Type B pancreatic cell (in vitro differentiated cells): ENCODE data around the gene NCAPH2. TPM values are rescaled to one million over a fixed set of nuclear protein-coding genes. Genes with fewer than 3 reads are reported as not detected.

Experiments
- DNase-seq: peaks from one replicate; pipeline ENCODE4 v3.0.0; 2021; ENCODE audit warnings: mixed read lengths; ENCODE audit not compliant: unreplicated experiment; ENCODE audit errors: extremely low spot score
- H3K27ac Mint-ChIP-seq: 2 replicates; pipeline ENCODE4 v1.8.0; 2021; ENCODE audit warnings: mild to moderate bottlenecking, mixed read lengths
- H3K27me3 Mint-ChIP-seq: 2 replicates; pipeline ENCODE4 v1.8.0; 2021; ENCODE audit warnings: mixed read lengths
- H3K36me3 Mint-ChIP-seq: 2 replicates; pipeline ENCODE4 v1.8.0; 2021; ENCODE audit warnings: mixed read lengths
- H3K4me1 Mint-ChIP-seq: one replicate; pipeline ENCODE4 v1.8.0; 2021; ENCODE audit warnings: mixed read lengths; ENCODE audit not compliant: unreplicated experiment
- H3K4me3 Mint-ChIP-seq: 2 replicates; pipeline ENCODE4 v1.8.0; 2021; ENCODE audit warnings: mild to moderate bottlenecking, mixed read lengths
- H3K9me3 Mint-ChIP-seq: 2 replicates; pipeline ENCODE4 v1.8.0; 2021; ENCODE audit warnings: mixed read lengths
- CTCF ChIP-seq: fragments of 200-600 bp; sonication (generic); conservative IDR thresholded peaks from 2 replicates; pipeline ENCODE4 v1.5.0; 2021; ENCODE audit warnings: antibody characterized with exemption, mild to moderate bottlenecking
- total RNA-seq: library from RNA; stranded (reverse); gene quantifications from 2 replicates; pipeline ENCODE4 v1.2.1, GENCODE V29; 2021; ENCODE audit warnings: low replicate concordance

The NCAPH2 gene
- total RNA-seq, 1 donor from 2014 or later: 75.2 TPM

DNA sequence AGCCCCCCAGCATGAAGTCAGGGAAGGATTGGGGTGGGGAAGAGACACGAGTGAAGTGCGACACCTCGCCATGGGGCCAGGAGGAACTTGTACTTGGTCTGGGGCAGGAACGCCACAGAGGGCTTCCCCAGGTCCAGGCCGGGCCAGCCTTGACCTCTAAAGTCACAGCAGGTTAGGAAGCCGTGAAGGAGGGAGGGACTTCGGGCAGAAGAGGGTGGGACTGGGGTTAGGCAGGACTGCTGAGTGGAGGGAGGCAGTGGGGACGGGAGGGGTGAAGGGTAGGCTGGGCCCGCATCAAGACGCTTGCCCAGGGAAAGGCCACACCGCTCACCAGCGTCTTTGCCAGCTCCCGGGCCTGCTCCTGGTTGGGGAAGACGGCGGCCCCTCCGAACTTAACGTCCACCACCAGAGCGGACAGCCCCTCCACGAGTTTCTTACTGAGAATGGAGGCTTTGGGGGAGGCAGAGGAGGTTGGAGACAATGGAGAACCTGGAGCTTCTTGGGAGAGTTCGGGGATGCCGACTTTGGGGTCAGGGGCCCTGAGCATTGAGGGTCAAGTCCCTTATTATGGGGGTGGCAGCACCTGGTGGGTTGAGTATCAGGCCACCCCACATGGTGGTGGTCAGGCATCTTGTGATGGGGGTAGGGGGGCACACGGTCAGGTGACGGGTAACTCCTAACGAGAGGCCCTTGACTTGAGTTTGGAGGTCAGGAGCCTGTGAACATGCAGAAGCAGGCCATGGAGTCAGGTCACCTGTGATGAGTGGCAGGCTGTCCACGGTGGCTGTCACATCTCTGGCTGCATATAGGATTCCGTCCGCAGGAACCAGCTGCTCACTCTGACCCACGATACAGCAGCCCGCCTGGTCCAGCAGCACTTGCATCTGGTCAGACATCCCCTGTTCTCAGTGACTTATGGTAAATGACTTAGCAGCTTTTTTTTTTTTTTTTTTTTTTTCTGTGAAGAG, 19.1 kb downstream of the NCAPH2 start:
- no peak for TF ChIP-seq CTCF
- Mint-ChIP-seq H3K4me1 (peaks cover 6% of the 10 kb centered on the region), H3K27ac (peak overlapping the region; percentile 75), H3K4me3 (peak overlapping the region; percentile 74), H3K9me3 (no peaks in the 10 kb centered on the region), H3K27me3 (peaks cover 29% of the 10 kb centered on the region), H3K36me3 (peaks cover 4% of the 10 kb centered on the region)
- no peak for DNase-seq

DNA sequence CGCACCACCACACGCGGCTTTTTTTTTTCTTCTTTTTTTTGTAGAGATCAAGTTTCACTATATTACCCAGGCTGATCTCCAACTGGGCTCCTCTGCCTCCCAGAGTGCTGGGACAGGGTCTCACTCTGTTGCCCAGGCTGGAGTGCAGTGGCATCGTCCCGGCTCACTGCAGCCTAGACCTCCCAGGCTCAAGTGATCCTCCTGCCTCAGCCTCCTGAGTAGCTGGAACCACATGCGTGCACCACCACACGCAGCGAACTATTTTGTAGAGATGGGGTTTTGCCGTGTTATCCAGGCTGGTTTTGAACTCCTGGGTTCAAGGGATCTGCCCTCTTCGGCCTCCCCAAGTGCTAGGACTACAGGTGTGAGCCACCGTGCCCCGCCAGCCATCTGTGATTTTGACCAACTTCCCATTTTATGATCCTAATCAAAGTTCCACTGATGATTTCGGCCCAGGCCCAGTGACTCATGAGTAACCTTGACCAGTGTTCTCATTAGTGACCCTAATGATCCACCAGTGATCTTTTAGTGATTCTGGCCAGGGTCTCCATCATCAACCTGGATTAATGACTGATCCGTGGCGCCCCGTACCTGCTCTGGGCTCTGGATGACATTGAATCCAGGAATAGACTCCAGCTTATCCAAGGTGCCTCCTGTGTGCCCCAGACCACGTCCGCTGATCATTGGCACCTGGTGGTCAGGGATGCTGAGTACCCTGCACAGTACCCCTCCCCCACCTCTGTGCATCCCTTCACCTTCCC, 20.1 kb downstream of the NCAPH2 start:
- peaks cover 38% of the 10 kb centered on the region for H3K27me3 Mint-ChIP-seq
- DNase-seq: no peak
- TF ChIP-seq CTCF: no peak
- H3K4me1 Mint-ChIP-seq: peaks cover 8% of the 10 kb centered on the region
- H3K9me3 Mint-ChIP-seq: no peaks in the 10 kb centered on the region
- peak overlapping the region; percentile 75 for H3K27ac Mint-ChIP-seq
- peaks cover 4% of the 10 kb centered on the region for H3K36me3 Mint-ChIP-seq
- H3K4me3 Mint-ChIP-seq: peak overlapping the region; percentile 74

DNA sequence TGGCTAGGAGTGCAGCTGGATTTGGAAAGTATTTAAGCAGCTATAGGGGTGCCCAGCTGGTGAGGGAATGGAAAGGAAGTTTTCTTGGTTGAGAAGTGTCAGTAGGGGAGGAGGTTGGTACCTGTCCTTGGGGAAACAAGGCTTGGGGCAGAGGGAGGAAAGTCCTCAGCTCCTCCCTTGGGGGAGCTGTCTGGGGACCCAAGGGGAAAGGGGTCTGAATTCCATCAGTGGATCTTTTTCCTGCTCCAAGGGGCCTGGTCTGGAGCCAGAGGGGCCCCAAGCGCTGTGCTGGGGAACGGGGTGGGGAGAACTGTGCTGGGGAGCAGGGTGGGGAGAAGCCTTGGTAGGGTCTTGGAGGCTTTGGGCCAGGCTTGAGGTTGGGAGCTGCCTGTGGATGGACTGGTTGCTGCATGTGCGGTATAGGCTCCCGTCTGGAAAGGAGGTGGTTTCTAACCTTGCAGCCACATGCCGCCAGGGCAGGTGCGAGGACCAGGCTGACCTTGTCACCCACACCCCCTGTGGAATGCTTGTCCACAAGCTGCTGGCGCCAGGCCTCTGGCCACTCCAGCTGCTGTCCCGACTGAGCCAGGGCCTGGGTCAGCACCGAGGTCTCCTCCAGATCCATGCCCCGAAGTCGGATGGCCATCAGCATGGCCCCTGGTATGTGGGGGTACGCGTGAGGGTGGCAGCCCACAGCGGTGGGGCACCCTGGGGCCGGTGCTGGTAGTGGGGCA, 20.8 kb downstream of the NCAPH2 start:
- no peak for TF ChIP-seq CTCF
- Mint-ChIP-seq H3K4me3 (peak overlapping the region; percentile 74), H3K4me1 (peaks cover 15% of the 10 kb centered on the region), H3K36me3 (peaks cover 4% of the 10 kb centered on the region), H3K27ac (peak overlapping the region; percentile 75), H3K9me3 (no peaks in the 10 kb centered on the region), H3K27me3 (peaks cover 46% of the 10 kb centered on the region)
- DNase-seq: no peak

DNA sequence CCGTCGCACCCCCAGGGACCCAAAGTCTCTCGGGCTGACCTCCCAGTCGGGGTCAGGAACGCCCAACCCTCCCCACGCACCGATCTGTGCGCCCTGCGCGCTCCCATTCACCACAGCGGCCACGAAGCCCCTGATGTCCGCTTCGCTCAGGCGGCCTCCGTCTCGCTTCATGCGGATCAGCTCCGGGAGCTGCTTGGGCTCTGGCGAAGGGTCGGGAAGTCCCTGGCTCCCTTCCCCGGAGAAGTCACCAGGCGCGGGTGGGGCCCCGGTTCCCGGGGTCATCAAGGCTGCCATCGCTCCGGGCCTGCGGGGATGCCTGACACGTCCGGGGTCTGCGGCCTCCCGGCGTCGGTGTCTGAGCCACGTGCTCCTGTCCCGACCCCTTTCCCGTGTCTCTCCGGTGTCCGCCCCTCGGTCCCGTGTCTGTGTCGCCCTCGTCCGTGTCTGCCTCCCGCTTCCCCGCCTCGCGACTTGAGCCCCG, 21.4 kb downstream of the NCAPH2 start:
- no peak overlapping the region for H3K4me3 Mint-ChIP-seq
- H3K27ac Mint-ChIP-seq: no peak overlapping the region
- H3K36me3 Mint-ChIP-seq: peaks cover 2% of the 10 kb centered on the region
- no peak for TF ChIP-seq CTCF
- DNase-seq: no peak
- no peaks in the 10 kb centered on the region for H3K9me3 Mint-ChIP-seq
- peaks cover 19% of the 10 kb centered on the region for H3K4me1 Mint-ChIP-seq
- H3K27me3 Mint-ChIP-seq: peaks cover 52% of the 10 kb centered on the region

GRCh38 chr22:50529897-50530579, 22.0 kb downstream of the NCAPH2 start, which contains the start of gene TYMP:
Gene TYMP, minus strand, starts transcription at chr22:50530012. Its CDS starts 303 bp downstream, at chr22:50529709.
- Mint-ChIP-seq H3K4me3 (peak within 1 kb of the TSS; percentile 71), H3K36me3 (no peaks in the 10 kb centered on the region), H3K9me3 (no peaks in the 10 kb centered on the region), H3K4me1 (peaks cover 17% of the 10 kb centered on the region), H3K27me3 (peaks cover 52% of the 10 kb centered on the region), H3K27ac (no peak within 1 kb of the TSS)
- no peak for TF ChIP-seq CTCF
- DNase-seq: no peak
